Activated CD4-positive, alpha-beta T cell treated with anti-CD3 and anti-CD28 coated beads, Interleukin-10, Interleukin-2, amounts not matched to agents 100 ng/mL and 50 ng/mL, durations not matched to agents 16 hours and 8 hours (primary cell): ENCODE measurements around the gene LDLRAD3.

Experiments used
- DNase-seq: peaks from one replicate; pipeline ENCODE4 v3.0.0-alpha.2; 2020

LDLRAD3 gene

DNA sequence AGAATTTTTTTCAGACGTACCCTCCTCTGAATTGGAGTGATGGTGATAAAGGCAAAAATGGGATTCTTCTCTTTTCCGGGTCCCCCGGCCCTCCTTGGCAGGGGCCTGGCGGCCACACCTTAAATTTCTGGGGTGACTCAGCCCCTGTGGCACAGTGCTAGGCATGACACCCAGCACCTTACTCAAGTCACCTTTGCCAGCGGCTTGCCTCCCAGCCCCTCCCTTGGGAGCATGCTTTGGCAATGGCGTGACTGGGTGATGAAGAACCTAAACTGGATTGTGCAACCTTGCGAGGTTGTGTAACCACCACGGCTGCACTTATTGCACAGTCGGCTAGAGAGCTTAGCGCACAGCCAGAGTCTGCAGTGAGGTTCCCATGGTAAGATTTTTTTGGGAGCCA, 16.2 kb upstream of the LDLRAD3 start:
- no peak for DNase-seq

DNA sequence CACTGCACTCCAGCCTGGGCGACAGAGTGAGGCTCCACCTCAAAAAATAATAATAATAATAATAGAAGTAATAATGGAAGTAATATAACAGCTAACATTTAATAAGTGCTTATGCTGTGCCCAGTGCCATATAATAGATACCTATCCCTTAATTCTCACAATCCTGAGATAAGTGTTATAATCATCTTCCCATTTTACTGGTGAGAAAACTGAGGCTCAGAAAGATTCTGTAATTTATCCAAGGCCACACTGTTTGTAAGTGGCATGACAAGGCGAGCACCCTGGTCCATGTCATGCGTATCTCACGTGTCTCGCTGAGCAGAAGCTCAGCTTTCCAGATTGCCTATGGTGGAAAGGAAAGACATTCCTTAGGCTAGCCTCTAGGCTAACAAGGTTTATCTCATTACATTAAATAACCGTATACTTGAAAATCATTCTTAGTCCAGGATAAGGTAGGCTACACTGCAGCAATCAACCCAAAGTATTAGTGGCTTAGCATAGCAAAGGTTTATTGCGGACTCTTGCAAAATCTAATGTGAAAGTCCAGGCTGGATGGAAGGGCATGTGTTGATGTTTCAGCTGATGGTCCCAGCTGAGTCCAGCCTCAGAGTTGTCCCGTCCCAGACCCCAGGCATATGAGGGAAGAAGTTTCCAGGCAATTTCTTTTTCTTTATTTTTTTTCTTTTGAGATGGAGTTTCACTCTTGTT, 15.0 kb upstream of the LDLRAD3 start:
- DNase-seq, result no peak

DNA sequence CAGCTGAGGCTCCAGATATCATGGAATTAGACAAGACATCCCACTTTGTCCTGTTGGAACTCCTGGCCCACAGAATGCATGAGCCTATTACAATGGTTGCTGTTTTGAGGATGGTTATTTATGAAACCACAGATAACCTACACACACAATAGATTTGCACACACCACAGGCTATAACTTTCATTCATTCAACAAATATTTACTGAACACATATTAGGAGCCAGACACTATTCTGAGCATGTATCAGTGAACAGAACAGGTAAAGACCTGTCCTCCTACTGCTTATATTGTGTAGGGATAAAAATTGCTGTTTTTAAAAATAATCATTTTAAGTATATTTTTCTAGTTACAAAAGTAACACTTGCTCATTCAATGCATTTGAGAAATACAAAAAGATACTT, 13.4 kb upstream of the LDLRAD3 start:
- no peak for DNase-seq

DNA sequence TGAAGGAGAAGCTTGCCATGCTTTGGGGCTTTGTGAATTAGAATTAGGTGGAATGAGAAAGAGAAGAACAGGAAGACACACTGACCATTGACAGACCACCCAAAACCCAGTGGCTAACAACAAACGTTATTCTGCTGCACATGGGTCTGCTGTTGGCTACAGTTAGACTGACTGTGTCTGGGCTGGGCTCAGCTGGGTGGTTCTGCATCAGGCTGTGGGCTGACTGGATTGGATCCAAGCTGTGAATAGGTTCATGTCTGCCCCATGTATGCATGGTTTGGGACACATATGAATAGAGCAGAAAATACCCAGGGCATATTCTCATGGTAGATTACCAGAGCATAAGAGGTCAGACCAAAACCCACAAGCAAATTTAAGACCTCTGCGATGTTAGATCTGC, 11.7 kb upstream of the LDLRAD3 start:
- DNase-seq, result no peak

DNA sequence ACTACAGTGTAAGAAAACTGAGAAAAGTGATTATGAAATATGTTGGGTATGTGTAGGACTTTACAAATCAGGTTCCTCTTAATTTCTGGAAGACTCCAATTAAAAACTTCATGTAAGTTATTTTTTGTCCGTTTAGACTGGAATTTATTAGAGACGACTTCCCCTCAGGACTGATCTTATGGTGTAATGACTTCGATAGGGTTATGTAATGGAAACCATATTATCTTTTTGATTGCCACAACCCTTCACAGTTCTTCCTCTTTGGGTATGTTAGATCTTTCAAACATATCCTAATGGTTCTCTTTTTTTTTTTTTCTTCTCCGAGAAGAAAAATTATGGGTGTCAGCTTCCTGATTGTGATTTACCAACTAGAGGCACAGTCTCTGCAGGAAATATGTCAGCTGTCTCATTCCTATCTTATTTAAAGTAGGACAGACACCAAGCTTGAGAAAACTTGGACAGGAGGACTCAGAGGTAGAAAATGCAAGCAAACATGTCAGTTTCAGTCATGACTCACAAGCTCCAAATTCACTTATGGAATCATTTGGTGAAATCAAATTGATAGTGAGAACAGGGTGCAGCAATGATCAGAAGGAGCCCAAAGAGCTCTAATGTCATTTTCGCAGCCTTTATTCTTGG, 11.1 kb upstream of the LDLRAD3 start:
- DNase-seq, result no peak

DNA sequence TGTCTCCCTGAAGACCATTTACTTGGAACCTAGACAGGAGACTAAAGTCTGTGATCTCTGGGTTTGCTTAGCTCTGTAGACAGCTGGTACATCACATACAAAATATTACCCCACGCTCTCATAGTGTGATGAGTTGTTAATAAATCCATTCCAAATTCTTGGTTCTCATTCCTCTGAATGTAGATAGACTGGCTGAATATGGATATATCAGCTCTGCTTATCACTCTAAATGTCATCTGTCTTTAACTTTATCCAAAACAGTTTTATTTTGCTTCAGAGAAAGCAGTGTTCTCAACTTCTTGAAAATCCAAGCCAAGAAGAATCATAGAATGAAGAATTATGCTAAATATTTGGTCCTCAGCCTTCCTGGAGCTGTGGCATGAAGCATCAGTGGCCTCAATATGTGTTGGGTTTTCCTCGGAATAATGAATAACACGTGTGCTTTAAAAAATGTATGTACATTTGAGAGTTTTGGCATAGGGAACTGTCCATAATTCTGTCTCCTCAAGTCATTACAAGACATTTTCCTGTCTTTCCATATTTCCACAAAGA, 10.5 kb upstream of the LDLRAD3 start:
- DNase-seq, result no peak

DNA sequence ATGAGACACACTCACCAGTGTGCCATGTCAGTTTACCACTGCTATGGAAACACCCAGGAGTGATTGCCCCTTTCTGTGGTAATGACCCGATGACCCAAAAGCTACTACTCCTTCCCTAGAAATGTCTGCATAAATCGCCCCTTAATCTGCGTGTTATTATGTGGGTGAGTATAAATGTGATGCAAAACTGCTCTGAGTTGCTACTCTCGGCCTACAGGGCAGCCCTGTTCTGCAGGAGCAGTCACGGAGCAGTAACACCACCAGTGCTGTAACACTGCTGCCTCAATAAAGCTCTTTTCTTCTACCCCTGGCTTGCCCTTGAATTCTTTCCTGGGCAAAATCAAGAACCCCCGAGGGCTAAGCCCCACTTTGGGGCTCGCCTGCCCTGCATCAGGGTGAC, 9.6 kb upstream of the LDLRAD3 start:
- DNase-seq, result no peak

DNA sequence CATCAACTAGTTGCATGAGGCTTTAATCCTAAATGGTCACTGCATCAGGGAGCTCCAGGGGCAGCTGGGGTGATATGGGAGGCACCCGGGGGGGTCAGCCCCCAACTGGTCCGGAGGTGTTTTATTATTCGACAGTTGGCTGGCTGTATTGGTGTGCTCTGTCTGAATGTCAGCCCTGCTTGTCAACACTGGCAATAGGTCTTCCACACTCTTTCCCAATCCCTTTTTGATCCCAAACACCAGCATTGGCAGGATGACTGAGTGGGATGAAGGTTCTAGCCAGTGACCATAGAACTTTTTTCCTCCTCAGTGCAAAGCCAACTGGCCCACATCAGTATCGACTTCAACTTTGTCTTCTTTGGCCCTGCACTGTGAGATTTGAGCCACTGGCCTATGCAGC, 8.9 kb upstream of the LDLRAD3 start:
- DNase-seq, result no peak

DNA sequence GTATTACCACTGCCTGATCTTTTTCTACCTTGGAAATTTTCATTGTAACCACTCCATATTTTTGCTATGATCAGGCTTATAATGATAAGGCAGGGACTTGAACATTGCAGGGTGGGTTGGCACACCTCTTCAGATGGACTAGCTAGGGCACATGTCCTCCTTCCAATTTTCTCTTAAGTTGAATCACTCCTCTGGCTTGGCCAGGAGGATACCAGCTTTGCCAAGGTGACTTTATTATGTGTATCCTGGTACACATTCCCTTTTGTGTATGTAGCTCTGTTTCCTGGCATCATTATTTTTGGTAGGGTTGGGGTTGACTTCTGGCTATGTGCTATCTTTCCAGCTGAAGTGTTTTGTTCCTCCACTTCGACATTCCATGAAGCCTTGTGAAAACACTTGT, 8.5 kb upstream of the LDLRAD3 start:
- no peak for DNase-seq

DNA sequence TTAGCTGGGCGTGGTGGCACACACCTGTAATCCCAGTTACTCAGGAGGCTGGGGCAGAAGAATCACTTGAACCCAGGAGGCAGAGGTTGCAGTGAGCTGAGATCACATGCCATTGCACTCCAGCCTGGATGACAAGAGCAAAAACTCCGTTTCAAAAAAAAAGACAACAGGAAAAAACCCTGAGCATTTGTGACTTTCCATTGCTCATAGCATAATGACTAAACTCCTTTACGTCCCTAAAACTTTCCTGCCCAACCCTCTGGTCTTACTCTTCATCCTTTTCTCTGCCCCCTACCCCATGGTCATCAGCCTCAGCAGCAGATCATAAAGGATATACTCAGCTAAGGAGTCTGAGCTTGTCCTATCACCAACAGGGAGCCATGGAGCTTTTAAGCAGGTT, 6.8 kb upstream of the LDLRAD3 start:
- no peak for DNase-seq

DNA sequence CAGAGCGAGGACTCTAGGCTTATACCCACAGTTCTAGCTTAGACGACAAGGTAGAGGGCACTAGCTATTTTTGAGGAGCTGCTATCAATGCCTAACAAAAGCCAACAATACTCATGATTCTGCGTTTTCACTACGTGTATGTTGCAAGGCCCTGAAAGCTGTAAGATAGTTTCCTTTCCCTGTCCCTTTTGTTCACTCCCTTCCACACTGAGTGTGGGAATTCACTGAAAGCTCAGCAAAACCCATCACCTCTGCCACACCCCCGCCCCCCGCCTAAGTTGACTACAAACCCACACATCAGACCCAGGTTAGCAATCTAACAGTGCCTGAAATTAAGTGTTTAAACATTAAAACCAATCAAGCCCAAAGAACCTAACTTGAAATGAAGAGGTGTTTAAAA, 6.2 kb upstream of the LDLRAD3 start:
- DNase-seq, result no peak

DNA sequence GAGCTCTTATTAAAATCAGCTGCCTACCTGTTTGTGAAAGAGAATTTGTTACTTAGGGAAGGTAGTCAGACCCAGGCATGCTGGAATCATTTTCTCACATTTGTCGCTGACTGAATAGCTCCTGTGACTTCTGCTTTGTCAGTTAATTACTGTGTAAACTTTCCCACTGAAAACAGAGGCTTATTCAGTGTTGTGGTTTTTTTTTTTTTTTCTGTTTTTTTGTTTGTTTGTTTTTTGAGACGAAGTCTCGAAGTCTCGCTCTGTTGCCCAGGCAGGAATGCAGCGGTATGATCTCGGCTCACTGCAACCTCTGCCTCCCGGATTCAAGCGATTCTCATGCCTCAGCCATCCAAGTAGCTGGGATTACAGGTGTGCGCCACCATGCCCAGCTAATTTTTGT, 5.6 kb upstream of the LDLRAD3 start:
- no peak for DNase-seq

DNA sequence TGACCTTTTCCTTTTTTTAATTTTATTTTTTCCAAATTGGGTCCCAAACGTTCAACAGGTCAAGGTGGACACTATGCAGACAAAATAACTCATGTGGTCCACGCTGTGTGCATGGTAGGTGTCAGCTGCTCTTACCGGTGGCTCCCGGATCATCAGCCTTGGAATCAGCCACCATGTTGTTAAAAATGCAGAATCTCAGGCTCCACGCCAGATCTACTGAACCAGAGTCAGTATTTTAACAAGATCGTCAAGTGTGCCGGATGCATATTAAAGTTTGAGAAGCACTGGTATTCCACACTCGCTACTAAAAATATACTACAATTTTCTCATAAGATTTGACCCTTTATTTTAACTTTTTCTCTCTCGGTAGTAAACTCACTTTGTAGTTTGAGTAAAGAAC, 553 bp upstream of the LDLRAD3 start:
- DNase-seq, result no peak

DNA sequence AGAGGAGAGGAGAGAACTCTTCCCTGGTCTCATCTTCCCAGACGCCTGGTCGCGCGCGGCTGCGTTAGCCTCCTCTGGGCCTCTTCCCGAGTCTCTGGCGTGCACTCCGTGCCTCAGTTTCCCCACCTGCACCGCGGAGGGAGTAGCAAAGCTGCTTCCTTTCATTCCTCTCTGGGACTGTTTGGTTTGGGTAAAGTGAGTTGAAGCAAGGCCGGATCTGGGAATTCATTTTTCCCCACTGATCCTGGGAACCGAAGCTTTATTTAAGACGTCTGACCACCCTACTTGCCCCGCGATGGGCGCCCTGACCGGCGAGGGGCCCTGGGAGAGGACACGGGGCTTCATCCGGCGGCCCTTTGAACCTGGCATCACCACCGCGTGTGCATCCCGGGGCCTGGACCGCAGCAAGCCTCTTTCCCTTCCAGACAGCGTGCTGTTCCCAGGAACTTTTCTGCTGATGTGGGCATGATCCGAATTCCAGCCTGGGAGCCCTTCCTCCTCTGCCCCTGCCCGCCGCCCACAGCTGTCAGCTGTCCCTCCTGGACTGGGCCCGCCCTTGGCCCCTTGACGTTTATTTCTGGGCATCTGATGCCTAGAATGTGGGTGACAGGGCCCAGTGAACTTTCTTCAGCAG, 758 bp downstream of the LDLRAD3 start:
- DNase-seq, result no peak

DNA sequence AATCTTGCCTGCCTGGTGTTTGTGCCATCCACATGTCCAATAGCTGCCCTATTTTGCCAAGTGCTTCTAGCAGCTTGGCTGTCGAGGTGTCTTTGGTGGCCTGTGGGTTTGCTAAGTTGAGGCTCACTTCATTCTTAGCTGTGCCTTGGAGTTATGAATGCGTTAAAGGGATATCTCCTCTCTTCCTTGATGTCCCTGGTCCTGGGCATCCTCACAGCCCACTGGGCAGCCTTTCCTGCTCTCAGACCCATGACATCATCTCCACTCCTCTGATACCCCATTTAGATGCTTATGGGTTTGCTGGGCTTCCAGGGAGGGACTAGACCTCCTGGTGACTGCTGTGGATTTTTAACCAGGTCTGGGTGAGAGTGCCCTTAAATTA, 1.3 kb downstream of the LDLRAD3 start:
- DNase-seq, result no peak

DNA sequence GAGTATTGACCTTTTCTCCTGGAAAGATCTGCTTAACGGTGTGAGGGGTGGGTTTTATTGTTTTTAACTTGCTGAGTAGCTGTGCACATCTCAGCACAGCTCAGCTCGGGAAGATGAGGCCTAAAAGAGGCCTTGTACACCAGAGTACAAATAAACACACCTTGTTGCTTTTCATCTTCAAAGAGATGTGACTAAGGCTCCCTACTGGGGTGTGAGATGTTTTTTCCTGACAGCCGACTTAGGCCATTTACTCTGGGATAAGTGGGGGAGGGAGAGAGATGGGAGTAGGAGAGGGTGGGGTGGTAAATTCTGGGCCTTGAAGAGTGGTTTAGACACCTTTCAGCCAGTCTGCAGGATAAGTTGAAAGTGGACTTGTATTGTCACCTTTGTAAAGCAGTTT, 2.9 kb downstream of the LDLRAD3 start:
- no peak for DNase-seq

DNA sequence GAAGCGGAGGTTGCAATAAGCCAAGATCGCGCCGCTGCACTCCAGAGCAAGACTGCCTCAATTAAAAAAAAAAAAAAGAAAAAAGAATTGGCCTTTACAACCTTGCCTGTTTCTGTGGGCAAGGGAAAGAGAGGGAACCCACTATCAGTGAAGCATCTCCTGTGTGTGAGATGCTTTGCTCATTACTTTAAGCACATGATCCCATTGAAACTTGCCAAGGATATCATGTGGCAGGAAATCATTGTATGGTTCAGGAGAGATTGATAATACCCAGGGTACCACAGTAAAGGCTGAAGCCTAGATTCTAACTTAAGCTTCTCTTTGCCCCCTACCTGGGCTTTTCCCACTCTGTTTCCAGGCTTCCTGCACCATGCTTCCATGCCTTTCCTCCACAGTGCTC, 3.6 kb downstream of the LDLRAD3 start:
- no peak for DNase-seq

DNA sequence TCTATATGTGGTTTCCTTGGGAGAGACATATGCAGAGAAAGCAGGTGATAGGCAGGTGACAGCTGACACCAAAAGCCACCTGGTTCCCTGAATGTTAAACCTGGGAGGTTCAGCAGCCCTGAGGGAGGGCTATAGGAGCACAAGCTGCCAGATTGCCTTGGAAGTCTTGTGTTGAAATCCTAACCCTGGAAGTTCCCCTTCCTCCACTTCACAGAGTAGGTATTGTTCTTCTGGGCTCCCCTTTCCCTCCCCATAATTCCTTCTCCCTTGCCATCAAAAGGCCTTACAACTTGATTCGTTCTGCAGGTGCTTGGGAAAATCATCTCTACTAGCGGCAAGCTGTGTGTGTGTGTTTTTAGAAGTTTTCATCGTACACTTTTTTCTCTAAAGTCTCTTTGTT, 5.4 kb downstream of the LDLRAD3 start:
- DNase-seq, result no peak

DNA sequence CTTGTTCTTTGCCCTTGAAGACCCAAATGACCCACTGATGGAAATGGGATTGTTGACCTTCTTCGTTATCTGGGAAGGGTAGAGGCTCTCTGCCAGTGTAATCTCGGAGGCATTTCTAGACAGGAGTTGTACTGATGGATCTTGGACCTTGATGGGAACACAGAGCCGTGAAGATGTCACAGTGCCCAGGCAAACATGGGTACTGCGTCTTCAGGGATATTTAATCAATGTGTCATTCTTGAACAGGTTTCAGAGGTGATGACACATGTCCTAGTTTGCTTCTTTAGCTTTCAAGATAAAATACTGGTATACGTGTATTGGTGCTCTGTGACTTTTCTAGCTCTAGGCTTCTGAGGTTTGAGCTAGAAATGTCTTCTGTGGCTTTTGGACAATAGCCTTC, 6.2 kb downstream of the LDLRAD3 start:
- no peak for DNase-seq

DNA sequence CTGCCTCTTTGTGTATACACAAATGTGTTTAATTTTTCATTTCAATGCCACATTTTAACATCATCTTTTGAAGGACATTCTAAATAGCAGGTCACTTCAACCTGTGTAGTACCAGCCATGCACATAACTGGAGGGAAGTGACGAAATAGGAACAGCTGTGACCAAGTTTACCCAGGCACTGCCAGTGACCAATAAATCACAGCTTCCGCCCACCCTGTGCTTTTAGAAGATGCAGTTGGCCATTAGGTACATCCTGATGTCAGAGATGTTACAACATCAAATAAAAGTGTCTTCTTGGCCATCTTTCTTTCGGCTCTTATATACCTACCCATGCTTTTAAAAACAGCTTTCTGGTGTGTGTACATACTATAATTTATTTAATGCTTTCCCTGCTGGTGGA, 7.8 kb downstream of the LDLRAD3 start:
- DNase-seq, result no peak

DNA sequence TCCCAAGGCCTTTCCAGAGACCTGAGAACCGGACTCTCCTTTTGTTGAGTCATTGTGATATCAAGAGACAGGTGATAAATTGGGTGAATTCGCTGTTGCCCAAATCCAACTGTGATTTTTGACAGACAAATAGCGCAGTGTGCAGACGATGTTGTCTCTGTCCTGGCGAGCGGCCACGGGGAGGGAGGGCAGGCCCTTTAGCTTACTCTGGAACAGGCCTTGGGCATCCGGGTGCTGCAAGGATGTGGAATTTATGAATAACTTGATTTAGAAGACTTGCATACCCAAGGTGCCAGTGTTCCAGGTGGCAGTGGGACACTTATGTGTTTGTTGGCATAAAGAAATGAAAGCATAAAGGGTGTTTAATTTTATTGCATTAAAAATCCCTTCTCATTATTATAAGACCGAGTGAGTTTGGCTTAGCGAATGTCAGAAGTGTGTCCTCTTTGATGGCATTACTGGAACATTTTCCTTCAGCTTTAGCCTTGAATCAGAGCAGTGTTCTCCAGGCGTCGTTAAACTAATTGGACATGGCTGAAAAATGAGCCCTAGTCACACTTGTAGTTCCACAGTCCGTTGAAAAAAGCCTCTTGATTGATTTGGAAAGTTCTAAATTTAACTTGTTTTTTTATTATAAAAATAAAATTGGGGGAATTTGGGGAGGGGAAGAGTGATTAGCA, 9.4 kb downstream of the LDLRAD3 start:
- DNase-seq, result no peak

DNA sequence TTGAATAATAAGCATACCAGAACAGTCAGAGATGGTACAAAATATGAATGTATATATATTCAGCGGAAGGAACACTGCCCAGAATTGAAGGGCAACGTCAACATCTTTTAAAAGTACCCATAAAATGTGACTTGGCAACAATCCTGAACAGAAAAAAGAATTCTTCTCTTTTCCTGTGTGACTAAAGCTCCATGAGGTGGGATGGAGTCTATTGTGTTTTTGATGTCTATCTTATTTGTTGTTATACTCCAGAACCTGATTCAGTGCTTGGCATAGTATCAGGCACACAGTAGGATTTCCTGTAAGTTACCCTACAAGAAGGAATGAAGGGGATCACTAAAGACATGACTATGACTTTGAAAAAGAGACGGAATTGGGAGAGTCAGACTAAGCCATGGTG, 10.3 kb downstream of the LDLRAD3 start:
- no peak for DNase-seq

DNA sequence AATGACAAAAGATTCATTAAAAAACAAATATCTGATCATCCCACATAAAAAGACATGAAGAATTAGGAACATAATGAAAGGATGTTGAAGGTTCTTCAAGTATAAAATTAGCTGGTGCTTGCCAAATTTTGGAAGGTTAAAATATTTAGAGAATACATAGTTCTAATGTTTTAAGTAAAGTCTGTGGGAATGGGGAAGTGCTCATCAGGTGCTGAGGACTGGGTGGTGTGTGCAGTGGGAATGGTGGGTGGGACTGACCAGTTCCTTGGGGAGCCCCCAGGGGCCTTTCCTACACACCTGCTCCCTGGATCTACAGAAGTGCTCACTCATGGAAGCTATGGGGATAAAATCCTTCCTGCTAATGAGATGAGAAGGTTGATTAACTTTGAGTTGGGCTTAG, 11.8 kb downstream of the LDLRAD3 start:
- no peak for DNase-seq
